ENCODE measurements around the gene RUNX2.

RUNX2 gene

GRCh38 chr6:45478240-45478639 is 150.1 kb downstream of the RUNX2 start:
- TF ChIP-seq, protein P1, sequence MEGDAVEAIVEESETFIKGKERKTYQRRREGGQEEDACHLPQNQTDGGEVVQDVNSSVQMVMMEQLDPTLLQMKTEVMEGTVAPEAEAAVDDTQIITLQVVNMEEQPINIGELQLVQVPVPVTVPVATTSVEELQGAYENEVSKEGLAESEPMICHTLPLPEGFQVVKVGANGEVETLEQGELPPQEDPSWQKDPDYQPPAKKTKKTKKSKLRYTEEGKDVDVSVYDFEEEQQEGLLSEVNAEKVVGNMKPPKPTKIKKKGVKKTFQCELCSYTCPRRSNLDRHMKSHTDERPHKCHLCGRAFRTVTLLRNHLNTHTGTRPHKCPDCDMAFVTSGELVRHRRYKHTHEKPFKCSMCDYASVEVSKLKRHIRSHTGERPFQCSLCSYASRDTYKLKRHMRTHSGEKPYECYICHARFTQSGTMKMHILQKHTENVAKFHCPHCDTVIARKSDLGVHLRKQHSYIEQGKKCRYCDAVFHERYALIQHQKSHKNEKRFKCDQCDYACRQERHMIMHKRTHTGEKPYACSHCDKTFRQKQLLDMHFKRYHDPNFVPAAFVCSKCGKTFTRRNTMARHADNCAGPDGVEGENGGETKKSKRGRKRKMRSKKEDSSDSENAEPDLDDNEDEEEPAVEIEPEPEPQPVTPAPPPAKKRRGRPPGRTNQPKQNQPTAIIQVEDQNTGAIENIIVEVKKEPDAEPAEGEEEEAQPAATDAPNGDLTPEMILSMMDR (IDR thresholded peaks at IDR 0.05; ENCODE audit: extremely low read depth, missing control alignments) = no peak
- DNase-seq (ENCODE audit: low spot score) = no peak

- TF ChIP-seq, protein P1 (IDR thresholded peaks at IDR 0.05; ENCODE audit: extremely low read depth, missing control alignments) = no peak
- DNase-seq (ENCODE audit: low spot score) = peak; percentile 10
These were observed 152.0 kb downstream of the RUNX2 start for GRCh38 chr6:45479834-45480751.

GRCh38 chr6:45480752-45481415 is 152.8 kb downstream of the RUNX2 start:
- no peak for DNase-seq (ENCODE audit: low spot score)
- TF ChIP-seq, protein P1 (IDR thresholded peaks at IDR 0.05; ENCODE audit: extremely low read depth, missing control alignments) = no peak

DNA sequence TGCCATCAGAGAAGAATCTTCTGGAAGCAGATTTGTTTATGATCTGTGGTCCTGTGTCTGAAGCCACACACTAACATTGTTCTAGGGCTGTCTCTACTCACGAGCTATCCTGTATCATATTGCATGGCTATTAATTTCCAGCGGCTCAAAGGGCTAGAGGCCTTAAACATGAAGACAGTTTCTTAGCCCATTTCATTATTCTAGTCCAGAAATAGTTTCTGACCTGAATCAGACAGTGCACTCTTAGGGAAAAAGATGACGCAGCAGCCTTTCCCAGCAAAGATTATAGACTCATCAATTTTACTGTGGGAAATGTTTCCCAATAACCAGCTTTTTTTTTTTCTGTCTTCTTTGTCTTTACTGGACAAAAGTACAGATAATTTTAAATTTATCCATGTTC is 154.9 kb downstream of the RUNX2 start:
- no peak for DNase-seq (ENCODE audit: low spot score)
- TF ChIP-seq, protein P1 (IDR thresholded peaks at IDR 0.05; ENCODE audit: extremely low read depth, missing control alignments) = no peak

GRCh38 chr6:45483501-45483900 is 155.4 kb downstream of the RUNX2 start:
- DNase-seq (ENCODE audit: low spot score) = no peak
- TF ChIP-seq, protein P1 (IDR thresholded peaks at IDR 0.05; ENCODE audit: extremely low read depth, missing control alignments) = no peak

DNA sequence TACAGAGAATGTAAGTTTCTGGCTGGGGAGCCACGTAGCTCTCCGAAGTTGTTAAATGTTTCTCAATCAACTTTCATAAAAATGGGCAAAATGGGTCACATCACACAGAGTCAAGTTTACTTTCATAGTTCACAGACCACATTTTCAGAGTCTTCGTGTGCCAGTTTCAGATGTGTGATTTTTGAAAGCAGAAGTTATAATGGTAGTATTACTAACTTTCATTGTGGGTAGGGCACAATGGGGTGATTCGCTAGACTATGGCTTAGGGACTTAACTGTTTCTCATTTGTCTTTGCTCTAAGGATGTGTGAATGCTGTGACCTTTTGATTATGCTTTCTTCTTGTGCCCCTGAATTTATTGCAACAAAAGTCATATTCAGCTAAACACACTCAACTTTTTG is 158.6 kb downstream of the RUNX2 start:
- DNase-seq (ENCODE audit: low spot score) = no peak
- TF ChIP-seq, protein P1 (IDR thresholded peaks at IDR 0.05; ENCODE audit: extremely low read depth, missing control alignments) = no peak

DNA sequence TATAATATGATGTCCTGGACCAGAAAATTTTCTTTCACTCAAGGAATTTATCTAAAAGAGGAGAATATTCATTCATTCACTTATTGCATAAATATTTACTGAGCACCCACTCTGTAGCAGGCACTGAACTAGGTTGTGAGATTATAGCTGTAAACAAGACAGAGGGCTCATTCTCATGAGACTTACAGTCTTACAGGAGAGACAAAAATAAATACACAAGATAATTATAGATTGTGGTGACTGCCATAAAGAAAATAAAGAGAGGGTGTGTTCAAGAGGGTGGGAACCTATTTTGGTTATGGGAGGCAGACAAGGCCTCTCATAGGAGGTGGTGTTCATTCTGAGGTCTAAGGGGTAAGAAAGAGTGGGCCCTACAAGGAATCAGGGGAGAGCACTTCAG is 159.5 kb downstream of the RUNX2 start:
- TF ChIP-seq, protein P1 (IDR thresholded peaks at IDR 0.05; ENCODE audit: extremely low read depth, missing control alignments) = no peak
- DNase-seq (ENCODE audit: low spot score) = no peak
